PFSK-1 (cell line): ENCODE measurements around the gene IL1A.

Experiments used
- FOXP2 ChIP-seq: optimal IDR thresholded peaks from 2 replicates; pipeline ENCODE3; 2011; ENCODE audit warnings: borderline replicate concordance, control low read depth, inconsistent platforms; ENCODE audit not compliant: insufficient read depth; ENCODE audit errors: extremely low read length, extremely low read depth
- POLR2AphosphoS5 ChIP-seq: IDR thresholded peaks from 2 replicates; pipeline ENCODE4 v1.6.1; 2012; ENCODE audit warnings: low read depth, mild to moderate bottlenecking, control low read depth, low read length, moderate library complexity
- SIN3A ChIP-seq: IDR thresholded peaks from 2 replicates; pipeline ENCODE4 v1.6.1; 2012; ENCODE audit warnings: mild to moderate bottlenecking, low read length, moderate library complexity, borderline replicate concordance; ENCODE audit not compliant: insufficient read depth
- TAF1 ChIP-seq: IDR thresholded peaks from 2 replicates; pipeline ENCODE4 v1.6.1; 2012; ENCODE audit warnings: low read length, control low read depth, borderline replicate concordance; ENCODE audit not compliant: insufficient read depth

GRCh38 chr2:112755444-112755843 lies 28.8 kb downstream of the IL1A start:
- TF ChIP-seq TAF1, result no peak
- no peak for TF ChIP-seq SIN3A
- TF ChIP-seq POLR2AphosphoS5, result no peak
- no peak for TF ChIP-seq FOXP2
